GM10248 (cell line): ENCODE results near the gene ESR2.

Source experiments
- CTCF ChIA-PET: fragments of 300-600 bp; sonication (Branson Sonifier 250); formaldehyde crosslinking; extraction: SDS; loops from one replicate; lab custom pipeline; 2021; ENCODE audit warnings: antibody characterized with exemption; lab: Yijun Ruan, JAX
- POLR2A ChIA-PET: fragments of 350-650 bp; sonication (Branson Sonifier 250); formaldehyde crosslinking; extraction: SDS; loops from one replicate; lab custom pipeline; 2020; ENCODE audit warnings: antibody characterized with exemption; lab: Yijun Ruan, JAX
- DNase-seq: peaks from one replicate; pipeline ENCODE4 v3.0.0; 2012; ENCODE audit errors: extremely low spot score
- TF ChIP-seq, protein P1 (sequence below): IDR thresholded peaks from 2 replicates; pipeline ENCODE4 v1.5.1; 2012; ENCODE audit warnings: mild to moderate bottlenecking, low read depth; ENCODE audit errors: extremely low read depth, missing control alignments, control extremely low read depth

Gene ESR2

GRCh38 chr14:64091217-64091616 lies 203.0 kb downstream of the ESR2 start:
- ChIA-PET CTCF (interaction anchor here (1.5 kb wide), 1 partner anchor 212 kb away, joined by 6 read pairs; no protein-coding TSS in a partner anchor), POLR2A (no interaction called here)
- no peak for DNase-seq
- TF ChIP-seq, protein P1, sequence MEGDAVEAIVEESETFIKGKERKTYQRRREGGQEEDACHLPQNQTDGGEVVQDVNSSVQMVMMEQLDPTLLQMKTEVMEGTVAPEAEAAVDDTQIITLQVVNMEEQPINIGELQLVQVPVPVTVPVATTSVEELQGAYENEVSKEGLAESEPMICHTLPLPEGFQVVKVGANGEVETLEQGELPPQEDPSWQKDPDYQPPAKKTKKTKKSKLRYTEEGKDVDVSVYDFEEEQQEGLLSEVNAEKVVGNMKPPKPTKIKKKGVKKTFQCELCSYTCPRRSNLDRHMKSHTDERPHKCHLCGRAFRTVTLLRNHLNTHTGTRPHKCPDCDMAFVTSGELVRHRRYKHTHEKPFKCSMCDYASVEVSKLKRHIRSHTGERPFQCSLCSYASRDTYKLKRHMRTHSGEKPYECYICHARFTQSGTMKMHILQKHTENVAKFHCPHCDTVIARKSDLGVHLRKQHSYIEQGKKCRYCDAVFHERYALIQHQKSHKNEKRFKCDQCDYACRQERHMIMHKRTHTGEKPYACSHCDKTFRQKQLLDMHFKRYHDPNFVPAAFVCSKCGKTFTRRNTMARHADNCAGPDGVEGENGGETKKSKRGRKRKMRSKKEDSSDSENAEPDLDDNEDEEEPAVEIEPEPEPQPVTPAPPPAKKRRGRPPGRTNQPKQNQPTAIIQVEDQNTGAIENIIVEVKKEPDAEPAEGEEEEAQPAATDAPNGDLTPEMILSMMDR = no peak

DNA sequence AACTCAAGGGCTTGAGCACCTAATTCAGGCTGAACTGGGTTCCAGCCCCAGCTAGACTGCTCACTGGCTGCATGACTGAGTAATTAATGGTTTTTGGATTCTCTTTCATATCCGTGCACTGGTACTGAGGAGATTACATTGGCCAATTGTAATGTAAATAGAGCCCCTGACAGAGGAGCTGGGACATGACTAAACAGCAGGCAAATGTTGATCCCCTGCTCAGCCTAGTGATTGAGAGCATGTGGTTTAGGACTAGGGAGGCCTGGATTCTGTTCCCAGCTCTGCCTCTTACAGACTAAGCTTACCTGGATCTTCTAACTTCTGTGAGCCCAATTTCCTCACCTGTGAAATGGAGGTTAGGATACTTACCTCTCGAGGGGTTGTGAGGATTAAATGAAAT lies 204.3 kb downstream of the ESR2 start:
- CTCF ChIA-PET = interaction anchor here (1.1 to 1.5 kb wide), 2 partner anchors 21 to 214 kb away, joined by 3 to 6 read pairs; no protein-coding TSS in a partner anchor
- no peak for DNase-seq
- TF ChIP-seq, protein P1 = no peak
- POLR2A ChIA-PET = no interaction called here

GRCh38 chr14:64088647-64088964 lies 205.6 kb downstream of the ESR2 start:
- POLR2A ChIA-PET = no interaction called here
- TF ChIP-seq, protein P1 = no peak
- CTCF ChIA-PET = interaction anchor here (1.1 kb wide), 1 partner anchor 104 kb away, joined by 3 read pairs; no protein-coding TSS in a partner anchor
- no peak for DNase-seq

GRCh38 chr14:64082837-64083236 lies 211.3 kb downstream of the ESR2 start:
- ChIA-PET CTCF (interaction anchor here (1.0 to 1.8 kb wide), 5 partner anchors 14 to 221 kb away, joined by 3 to 5 read pairs (median 4); no protein-coding TSS in a partner anchor), POLR2A (no interaction called here)
- TF ChIP-seq, protein P1 = no peak
- DNase-seq = no peak

- DNase-seq = no peak
- CTCF ChIA-PET = interaction anchor here (1.1 to 1.2 kb wide), 2 partner anchors 30 to 223 kb away, joined by 3 read pairs; no protein-coding TSS in a partner anchor
- POLR2A ChIA-PET = no interaction called here
- TF ChIP-seq, protein P1 = no peak
These were observed 212.9 kb downstream of the ESR2 start for GRCh38 chr14:64081174-64081746.

DNA sequence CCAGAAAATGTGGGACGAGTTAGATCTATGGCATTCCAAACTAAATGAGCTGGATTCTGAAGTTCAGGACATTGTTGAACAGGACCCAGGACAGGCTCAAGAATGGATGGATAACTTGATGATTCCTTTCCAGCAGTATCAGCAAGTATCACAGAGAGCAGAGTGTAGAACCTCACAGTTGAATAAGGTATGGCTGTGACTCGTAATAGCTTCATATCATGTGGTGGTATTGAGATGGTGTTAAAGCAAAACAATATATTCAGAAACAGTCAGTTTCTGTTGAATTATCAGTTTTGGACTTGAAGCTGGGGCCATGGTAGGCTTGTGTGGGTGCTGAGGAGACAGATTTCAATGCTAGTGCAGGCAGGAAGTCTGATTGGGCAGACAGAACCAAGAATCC lies 213.7 kb downstream of the ESR2 start:
- no peak for DNase-seq
- TF ChIP-seq, protein P1 = no peak
- ChIA-PET CTCF (interaction anchor here (0.5 to 1.1 kb wide), 2 partner anchors 34 to 223 kb away, joined by 3 read pairs; no protein-coding TSS in a partner anchor), POLR2A (no interaction called here)

GRCh38 chr14:64075613-64076005 lies 218.6 kb downstream of the ESR2 start:
- CTCF ChIA-PET = no interaction called here
- DNase-seq = no peak
- TF ChIP-seq, protein P1 = no peak
- POLR2A ChIA-PET = no interaction called here
